Fibroblast of pulmonary artery (primary cell): ENCODE measurements around the gene KCTD6.

ENCODE experiments used
- DNase-seq: peaks from one replicate; pipeline ENCODE4 v3.0.0-alpha.2; 2010; ENCODE audit warnings: low read depth
- H3K4me3 ChIP-seq: replicated peaks from 2 replicates; pipeline ENCODE4 v1.5.1; 2011; ENCODE audit warnings: low read depth, mild to moderate bottlenecking, control low read depth, low read length, moderate library complexity
- CTCF ChIP-seq: IDR thresholded peaks from 2 replicates; pipeline ENCODE4 v1.5.1; 2011; ENCODE audit warnings: mild to moderate bottlenecking, control low read depth, low read length, inconsistent platforms; ENCODE audit errors: missing control alignments

Gene KCTD6

GRCh38 chr3:58518291-58518789, 26.4 kb downstream of the KCTD6 start:
- TF ChIP-seq CTCF = no peak
- H3K4me3 ChIP-seq = no peak overlapping the region
- no peak for DNase-seq

- no peak for TF ChIP-seq CTCF
- no peak overlapping the region for H3K4me3 ChIP-seq
- no peak for DNase-seq
Observed at GRCh38 chr3:58519668-58520402, 27.9 kb downstream of the KCTD6 start.

- DNase-seq = no peak
- H3K4me3 ChIP-seq = no peak overlapping the region
- no peak for TF ChIP-seq CTCF
Observed at GRCh38 chr3:58520403-58521335, 28.8 kb downstream of the KCTD6 start.

GRCh38 chr3:58521336-58521670, 29.4 kb downstream of the KCTD6 start:
- no peak overlapping the region for H3K4me3 ChIP-seq
- no peak for DNase-seq
- TF ChIP-seq CTCF = no peak

GRCh38 chr3:58521917-58522631, 30.2 kb downstream of the KCTD6 start:
- no peak for TF ChIP-seq CTCF
- H3K4me3 ChIP-seq = no peak overlapping the region
- no peak for DNase-seq

GRCh38 chr3:58522759-58523425, 31.0 kb downstream of the KCTD6 start:
- TF ChIP-seq CTCF = no peak
- DNase-seq = no peak
- no peak overlapping the region for H3K4me3 ChIP-seq
